ENCODE data around the gene ATP13A3.

GRCh38 chr3:194354315-194354714 is 132.5 kb downstream of the ATP13A3 start:
- TF ChIP-seq CTCF (IDR thresholded peaks at IDR 0.05; ENCODE audit: low read depth, low read length): no peak
- TF ChIP-seq EZH2phosphoT487 (IDR thresholded peaks at IDR 0.05; ENCODE audit: low read depth): no peak

All from OCI-LY3 (cell line).